ENCODE data around the gene DDX28. TPM values are rescaled to one million over a fixed set of nuclear protein-coding genes. Genes with fewer than 3 reads are reported as not detected.
A peak's percentile ranks its signal among the peaks of the same experiment; 100 is the strongest.

Gene DDX28
- total and polyA plus RNA-seq, 9 of the 15 experiments (the other 6 are each of a cell fraction or from before 2014, with no cell fraction given) = 2.8 to 24.5 (median 15.9) TPM

DNA sequence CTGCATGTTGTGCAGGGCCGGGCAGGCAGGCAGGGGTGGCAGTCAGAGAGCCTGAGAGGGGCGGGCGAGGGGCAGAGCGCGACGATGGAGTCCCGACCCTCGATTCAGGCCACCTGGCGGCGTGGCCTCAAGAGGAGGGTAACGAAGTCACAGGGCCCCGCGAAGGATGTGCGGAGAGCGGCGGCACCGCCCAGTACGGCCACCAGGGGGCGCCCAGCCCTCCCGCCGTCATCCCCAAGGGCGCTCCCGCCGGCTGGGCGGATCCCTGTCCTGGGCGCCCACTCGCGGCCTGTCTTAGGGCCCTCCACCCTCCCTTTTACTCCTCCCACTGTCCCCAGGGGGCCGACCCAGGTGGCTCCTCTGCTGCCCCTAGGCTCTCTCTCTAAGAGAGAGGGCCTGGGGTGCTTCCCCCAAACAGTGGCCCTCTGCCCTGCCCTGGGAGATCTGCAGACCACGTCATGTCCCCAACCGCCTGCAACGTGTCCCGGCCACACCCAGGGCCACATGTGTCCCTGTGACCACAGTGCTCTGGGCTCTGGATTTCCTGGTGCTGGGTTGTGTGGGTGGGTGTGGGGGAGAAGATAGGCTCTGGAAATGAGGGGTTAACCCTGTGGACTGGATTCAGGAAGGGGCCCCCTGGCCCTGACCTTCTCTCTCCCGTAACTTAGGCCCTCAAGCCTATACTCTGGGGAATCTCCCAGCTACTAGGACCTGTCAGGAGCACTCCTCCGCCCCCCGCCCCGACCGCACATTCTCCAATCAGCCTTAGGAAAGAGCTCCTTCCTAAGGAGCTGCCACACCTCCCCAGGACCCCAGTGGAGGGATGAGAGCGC, 29.6 kb downstream of the DDX28 start (continued):
- no peak for TF ChIP-seq ZNF518B (CRISPR knock-in tag; IDR thresholded peaks at IDR 0.05)
- peak; percentile 37; the same call in 1 of the 2 replicates for TF ChIP-seq ZNF239 (CRISPR knock-in tag; IDR thresholded peaks at IDR 0.05)
- 0 out of 2 replicates have a peak, but pooled peaks have one; percentile 74 for TF ChIP-seq CREB3 (tag; conservative IDR thresholded peaks at IDR 0.05; ENCODE audit: low read depth)
- TF ChIP-seq ZNF23 (CRISPR knock-in tag; IDR thresholded peaks at IDR 0.05) = no peak
- TF ChIP-seq CCNT2 (IDR thresholded peaks at IDR 0.05; ENCODE audit: borderline replicate concordance, extremely low read depth, insufficient read length, low read depth, low read length) = peak; percentile 83
- no peak for TF ChIP-seq XRCC4 (IDR thresholded peaks at IDR 0.05; ENCODE audit: extremely low read depth, insufficient read depth, insufficient read length)
- no peak for TF ChIP-seq BHLHE40 (IDR thresholded peaks at IDR 0.05; ENCODE audit: low read length)
- no peak for TF ChIP-seq ZFP30 (CRISPR knock-in tag; IDR thresholded peaks at IDR 0.05; ENCODE audit: borderline replicate concordance)
- peak; percentile 25; the same call in 1 of the 2 replicates for TF ChIP-seq PKNOX1 (IDR thresholded peaks at IDR 0.05)
- TF ChIP-seq SIX5 (IDR thresholded peaks at IDR 0.05; ENCODE audit: borderline replicate concordance in 1 of 2, insufficient read depth in 1 of 2, low read depth in 1 of 2, low read length in 2 of 2) = 0 out of 4 replicates have a peak, but pooled peaks of 1 of the 2 experiments have one; percentile 3
- no peak; the same call in 1 of the 2 replicates for TF ChIP-seq C11orf30 (IDR thresholded peaks at IDR 0.05; ENCODE audit: low read depth)
- TF ChIP-seq ZNF561 (CRISPR knock-in tag; conservative IDR thresholded peaks at IDR 0.05) = no peak
- no peak; the same call in 1 of the 2 replicates for TF ChIP-seq ZNF586 (CRISPR knock-in tag; conservative IDR thresholded peaks at IDR 0.05)
- no peak for TF ChIP-seq PHTF2 (CRISPR knock-in tag; IDR thresholded peaks at IDR 0.05)
- TF ChIP-seq, protein P1, sequence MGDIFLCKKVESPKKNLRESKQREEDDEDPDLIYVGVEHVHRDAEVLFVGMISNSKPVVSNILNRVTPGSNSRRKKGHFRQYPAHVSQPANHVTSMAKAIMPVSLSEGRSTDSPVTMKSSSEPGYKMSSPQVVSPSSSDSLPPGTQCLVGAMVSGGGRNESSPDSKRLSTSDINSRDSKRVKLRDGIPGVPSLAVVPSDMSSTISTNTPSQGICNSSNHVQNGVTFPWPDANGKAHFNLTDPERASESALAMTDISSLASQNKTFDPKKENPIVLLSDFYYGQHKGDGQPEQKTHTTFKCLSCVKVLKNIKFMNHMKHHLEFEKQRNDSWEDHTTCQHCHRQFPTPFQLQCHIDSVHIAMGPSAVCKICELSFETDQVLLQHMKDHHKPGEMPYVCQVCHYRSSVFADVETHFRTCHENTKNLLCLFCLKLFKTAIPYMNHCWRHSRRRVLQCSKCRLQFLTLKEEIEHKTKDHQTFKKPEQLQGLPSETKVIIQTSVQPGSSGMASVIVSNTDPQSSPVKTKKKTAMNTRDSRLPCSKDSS (IDR thresholded peaks at IDR 0.05; ENCODE audit: low read depth, partially characterized antibody) = no peak
- peak; percentile 21; the same call in 1 of the 2 replicates for TF ChIP-seq CBX1 (IDR thresholded peaks at IDR 0.05; ENCODE audit: low read depth)
- no peak for TF ChIP-seq CBX2 (IDR thresholded peaks at IDR 0.05; ENCODE audit: insufficient read depth, low read length, poor library complexity, severe bottlenecking)
- TF ChIP-seq ZNF354B (CRISPR knock-in tag; IDR thresholded peaks at IDR 0.05) = no peak
- TF ChIP-seq COPS2 (conservative IDR thresholded peaks at IDR 0.05) = no peak
- peak in 1 of 2 experiments; percentile 23; a peak in 1 of 4 replicates for TF ChIP-seq ARNT (IDR thresholded peaks at IDR 0.05)

All from K562 (cell line).